ENCODE data around the gene RNPC3. TPM values are rescaled to one million over a fixed set of nuclear protein-coding genes. Genes with fewer than 3 reads are reported as not detected.

Gene RNPC3
- total and polyA plus RNA-seq, 2 of the 8 experiments (the other 6 are each of a cell fraction or from before 2014, with no cell fraction given): 10.9 to 12.8 TPM

GRCh38 chr1:103541431-103541830 is 15.9 kb downstream of the RNPC3 start:
- no peak for FAIRE-seq
- POLR2A ChIA-PET (ENCODE audit: partially characterized antibody): no interaction called here
- H4K5ac ChIP-seq (ENCODE audit: insufficient read length, low read depth, low read length): no peak overlapping the region

More at GRCh38 chr1:103541431-103541830, 15.9 kb downstream of the RNPC3 start:
- Histone ChIP-seq H3K27me3 (replicated peaks in 1 of 4; ENCODE audit: control insufficient read depth in 3 of 4, extremely low read depth in 1 of 4, insufficient read depth in 3 of 4, low read length in 3 of 4) (no peaks in the 10 kb centered on the region), H3K9me3 (ENCODE audit: insufficient read depth in 2 of 2, low read depth in 1 of 2, low read length in 1 of 2) (no peaks in the 10 kb centered on the region), H3K4me1 (replicated peaks in 1 of 4; ENCODE audit: control insufficient read depth in 3 of 4, insufficient read depth in 4 of 4, low read length in 3 of 4) (no peaks in the 10 kb centered on the region), H3K27ac (ENCODE audit: low read depth, low read length) (no peak overlapping the region), H2BK5ac (ENCODE audit: low read depth, low read length) (no peak overlapping the region), H4K20me1 (replicated peaks in 1 of 2; ENCODE audit: control insufficient read depth in 1 of 2, insufficient read depth in 2 of 2, low read length in 2 of 2) (no peaks in the 10 kb centered on the region), H3K23me2 (ENCODE audit: low read depth, low read length) (no peaks in the 10 kb centered on the region), H3K4me2 (ENCODE audit: insufficient read depth in 1 of 2, low read depth in 2 of 2, low read length in 2 of 2) (no peak overlapping the region), H3K79me2 (ENCODE audit: control insufficient read depth in 1 of 2, insufficient read depth in 2 of 2, low read length in 2 of 2) (no peaks in the 10 kb centered on the region), H2BK120ac (replicated peaks; ENCODE audit: low read depth, low read length) (no peak overlapping the region), H3K23ac (ENCODE audit: insufficient read length) (no peak overlapping the region), H3K36me3 (ENCODE audit: control insufficient read depth in 2 of 4, insufficient read depth in 4 of 4, low read length in 3 of 4) (peaks cover 2 to 61% (median 23%) of the 10 kb centered on the region in 4 experiments), H4K91ac (replicated peaks; ENCODE audit: insufficient read length, low read length) (no peak overlapping the region), H3K4ac (replicated peaks; ENCODE audit: insufficient read length, low read depth, low read length) (no peak overlapping the region), H2AFZ (ENCODE audit: low read length) (no peak overlapping the region), H3K14ac (ENCODE audit: insufficient read length) (no peak overlapping the region), H2BK12ac (ENCODE audit: low read depth, low read length) (no peak overlapping the region), H3K79me1 (ENCODE audit: low read depth, low read length) (no peaks in the 10 kb centered on the region), H2BK20ac (ENCODE audit: low read length) (no peak overlapping the region), H3K9ac (replicated peaks in 1 of 4; ENCODE audit: extremely low read depth in 1 of 4, low read depth in 3 of 4, low read length in 3 of 4) (no peak overlapping the region), H3K4me3 (ENCODE audit: extremely low read depth in 1 of 4, insufficient read depth in 2 of 4, low read depth in 3 of 4, low read length in 4 of 4) (no peak overlapping the region), H2AK5ac (ENCODE audit: low read depth, low read length) (no peak overlapping the region), H4K8ac (ENCODE audit: extremely low read depth, insufficient read depth, low read length) (no peak overlapping the region), H3K56ac (replicated peaks; ENCODE audit: insufficient read length, low read depth, low read length) (no peak overlapping the region), H3K18ac (ENCODE audit: extremely low read depth, low read length) (no peak overlapping the region), H2BK15ac (ENCODE audit: low read length) (no peak overlapping the region)
- 95% methylated on average over 3 of the region's 3 CpGs; no CpG with 5 or more reads in 1 of the 2 experiments for WGBS, 2 experiments (ENCODE audit: extremely low coverage in 1 of 2, insufficient coverage in 1 of 2, insufficient read length in 1 of 2, insufficient replicate concordance in 2 of 2, low coverage in 1 of 2, low lambda C conversion rate in 2 of 2, missing lambda C conversion rate in 1 of 2)
- no peak for DNase-seq (ENCODE audit: low read depth in 1 of 2, low spot score in 2 of 2)
- CTCF ChIA-PET (ENCODE audit: partially characterized antibody): no interaction called here
- TF ChIP-seq SP1 (IDR thresholded peaks at IDR 0.05; ENCODE audit: low read depth, low read length) (no peak), POLR2AphosphoS5 (IDR thresholded peaks at IDR 0.05; ENCODE audit: low read depth, low read length) (no peak), BCL11A (IDR thresholded peaks at IDR 0.05; ENCODE audit: low read depth in 2 of 2, low read length in 2 of 2) (no peak)

All from H1 (cell line).